Gastrocnemius medialis (tissue), 4 donors: ENCODE data around the gene CHST9.

ENCODE experiments used
- POLR2A ChIP-seq, 2 donors: fragments of 450-650 bp; IDR thresholded peaks; one replicate each; pipeline ENCODE4 v1.6.1; 2017; ENCODE audit warnings: antibody characterized with exemption in 2 of 2, mild to moderate bottlenecking in 2 of 2, moderate library complexity in 2 of 2
- TF ChIP-seq, protein P1 (sequence below), 5 experiments: fragments of 450-650 bp in 3 of 5; fragments of 200-600 bp in 2 of 5; sonication (generic) in 2 of 5; IDR thresholded peaks in 4 of 5; conservative IDR thresholded peaks in 1 of 5; 1 replicate in 4 of 5; 2 replicates in 1 of 5; pipeline ENCODE4 v1.5.1; 2016 to 2019; ENCODE audit warnings: antibody characterized with exemption in 5 of 5, mild to moderate bottlenecking in 3 of 5, moderate library complexity in 3 of 5

DNA sequence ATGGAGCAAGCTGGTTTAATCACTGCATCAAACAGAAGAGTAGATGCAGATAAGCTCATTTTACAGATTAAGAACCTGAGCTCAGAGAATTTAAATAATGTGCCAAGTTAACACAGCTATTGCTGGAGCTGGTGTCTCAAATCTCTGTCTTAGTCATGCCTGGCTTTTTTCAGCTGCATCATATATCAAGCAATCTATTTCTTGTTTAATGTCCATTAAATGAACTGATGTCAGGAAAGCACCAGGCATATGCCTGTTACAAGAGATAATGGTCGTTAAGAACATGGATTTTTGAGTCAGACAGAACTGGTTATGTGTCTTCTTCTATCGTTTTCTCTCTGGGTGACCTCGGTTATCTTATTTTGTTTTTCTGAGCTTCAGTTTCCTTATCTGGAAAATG is 259.8 kb downstream of the CHST9 start:
- TF ChIP-seq, protein P1, sequence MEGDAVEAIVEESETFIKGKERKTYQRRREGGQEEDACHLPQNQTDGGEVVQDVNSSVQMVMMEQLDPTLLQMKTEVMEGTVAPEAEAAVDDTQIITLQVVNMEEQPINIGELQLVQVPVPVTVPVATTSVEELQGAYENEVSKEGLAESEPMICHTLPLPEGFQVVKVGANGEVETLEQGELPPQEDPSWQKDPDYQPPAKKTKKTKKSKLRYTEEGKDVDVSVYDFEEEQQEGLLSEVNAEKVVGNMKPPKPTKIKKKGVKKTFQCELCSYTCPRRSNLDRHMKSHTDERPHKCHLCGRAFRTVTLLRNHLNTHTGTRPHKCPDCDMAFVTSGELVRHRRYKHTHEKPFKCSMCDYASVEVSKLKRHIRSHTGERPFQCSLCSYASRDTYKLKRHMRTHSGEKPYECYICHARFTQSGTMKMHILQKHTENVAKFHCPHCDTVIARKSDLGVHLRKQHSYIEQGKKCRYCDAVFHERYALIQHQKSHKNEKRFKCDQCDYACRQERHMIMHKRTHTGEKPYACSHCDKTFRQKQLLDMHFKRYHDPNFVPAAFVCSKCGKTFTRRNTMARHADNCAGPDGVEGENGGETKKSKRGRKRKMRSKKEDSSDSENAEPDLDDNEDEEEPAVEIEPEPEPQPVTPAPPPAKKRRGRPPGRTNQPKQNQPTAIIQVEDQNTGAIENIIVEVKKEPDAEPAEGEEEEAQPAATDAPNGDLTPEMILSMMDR (IDR thresholded peaks at IDR 0.05 in 4 of 5, conservative IDR thresholded peaks at IDR 0.05 in 1 of 5), result no peak
- TF ChIP-seq POLR2A (IDR thresholded peaks at IDR 0.05), result no peak
